Omental fat pad (tissue), 4 donors: ENCODE data around the gene FMN2. TPM values are rescaled to one million over a fixed set of nuclear protein-coding genes. Genes with fewer than 3 reads are reported as not detected.

Source experiments
- ATAC-seq: fragments of 150-250 bp; one replicate; pipeline ENCODE4 v1.9.1; 2016; ENCODE audit warnings: mild to moderate bottlenecking, moderate library complexity; ENCODE audit not compliant: low FRiP score
- DNase-seq: peaks from one replicate; pipeline ENCODE4 v3.0.0-alpha.2; 2019; ENCODE audit warnings: low spot score
- CTCF ChIP-seq, 3 donors: fragments of 450-650 bp; IDR thresholded peaks; one replicate each; pipeline ENCODE4 v1.5.1; 2016 to 2017; ENCODE audit warnings: antibody characterized with exemption in 3 of 3, mild to moderate bottlenecking in 3 of 3, moderate library complexity in 2 of 3
- total RNA-seq, 4 donors: library from RNA; depleted of rRNA; stranded (reverse); fragments of >200 nt; gene quantifications; one replicate each; pipeline ENCODE4 v1.1.0, GENCODE V29; 2016

FMN2 gene
- total RNA-seq, 4 donors from 2014 or later = 1.2 to 4.3 (median 2.8) TPM

GRCh38 chr1:240190881-240191401 is 99.3 kb downstream of the FMN2 start:
- ATAC-seq = peak; percentile 87
- DNase-seq = no peak
- TF ChIP-seq CTCF (IDR thresholded peaks at IDR 0.05) = no peak

- ATAC-seq (no peak), DNase-seq (no peak)
- no peak for TF ChIP-seq CTCF (IDR thresholded peaks at IDR 0.05)
Measured at GRCh38 chr1:240192851-240193250, 101.2 kb downstream of the FMN2 start.

GRCh38 chr1:240193679-240194078 is 102.0 kb downstream of the FMN2 start:
- ATAC-seq (peak; percentile 16), DNase-seq (no peak)
- no peak for TF ChIP-seq CTCF (IDR thresholded peaks at IDR 0.05)

GRCh38 chr1:240194120-240194519 is 102.4 kb downstream of the FMN2 start:
- no peak for ATAC-seq
- no peak for DNase-seq
- no peak for TF ChIP-seq CTCF (IDR thresholded peaks at IDR 0.05)

GRCh38 chr1:240198376-240198775 is 106.7 kb downstream of the FMN2 start:
- ATAC-seq (no peak), DNase-seq (no peak)
- no peak for TF ChIP-seq CTCF (IDR thresholded peaks at IDR 0.05)

- TF ChIP-seq CTCF (IDR thresholded peaks at IDR 0.05) = no peak
- ATAC-seq = no peak
Measured at GRCh38 chr1:240199758-240200645, 108.3 kb downstream of the FMN2 start.

GRCh38 chr1:240201931-240202330 is 110.2 kb downstream of the FMN2 start:
- TF ChIP-seq CTCF (IDR thresholded peaks at IDR 0.05) = no peak

More at GRCh38 chr1:240199758-240200645, 108.3 kb downstream of the FMN2 start:
- no peak for DNase-seq

More at GRCh38 chr1:240201931-240202330, 110.2 kb downstream of the FMN2 start:
- DNase-seq (no peak), ATAC-seq (no peak)
